H1 (cell line): ENCODE data around the gene HHIPL2. TPM values are rescaled to one million over a fixed set of nuclear protein-coding genes. Genes with fewer than 3 reads are reported as not detected.

Experiments used
- CTCF ChIA-PET: fragments of 300-600 bp; sonication (Branson Sonifier 250); formaldehyde crosslinking; loops from one replicate; lab custom pipeline; 2021; ENCODE audit not compliant: partially characterized antibody; lab: Charles Lee
- POLR2A ChIA-PET: fragments of 300-600 bp; sonication (Branson Sonifier 250); formaldehyde crosslinking; loops from one replicate; lab custom pipeline; 2021; ENCODE audit warnings: inconsistent platforms; ENCODE audit not compliant: partially characterized antibody; lab: Charles Lee
- DNase-seq, 2 experiments: peaks; one replicate each; pipeline versions ENCODE4 v3.0.0 to v3.0.0-alpha.2; 2010 to 2022; ENCODE audit warnings: low spot score in 2 of 2, low read depth in 1 of 2, mixed read lengths in 1 of 2
- FAIRE-seq: peaks from 2 replicates; lab custom pipeline; 2011; peaks lifted over from hg19 to GRCh38; lab: Jason Lieb, UNC
- H2AFZ ChIP-seq: 2 replicates; pipeline ENCODE4 v1.8.1; 2012; ENCODE audit warnings: low read length, inconsistent platforms
- H2AK5ac ChIP-seq: 2 replicates; pipeline ENCODE4 v1.6.1; 2013; ENCODE audit warnings: low read depth, low read length
- H2BK120ac ChIP-seq: replicated peaks from 2 replicates; pipeline ENCODE3; 2013; ENCODE audit warnings: low read depth, low read length, inconsistent platforms
- H2BK12ac ChIP-seq: 2 replicates; pipeline ENCODE4 v1.6.1; 2013; ENCODE audit warnings: low read depth, low read length
- H2BK15ac ChIP-seq: 2 replicates; pipeline ENCODE4 v1.6.1; 2013; ENCODE audit warnings: low read length
- H2BK20ac ChIP-seq: 2 replicates; pipeline ENCODE4 v1.6.1; 2013; ENCODE audit warnings: low read length
- H2BK5ac ChIP-seq: 2 replicates; pipeline ENCODE4 v1.6.1; 2013; ENCODE audit warnings: low read depth, low read length
- H3K14ac ChIP-seq: 2 replicates; pipeline ENCODE4 v1.6.1; 2013; ENCODE audit warnings: inconsistent platforms; ENCODE audit not compliant: insufficient read length
- H3K18ac ChIP-seq: 2 replicates; pipeline ENCODE4 v1.6.1; 2013; ENCODE audit warnings: low read length; ENCODE audit errors: extremely low read depth
- H3K23ac ChIP-seq: 2 replicates; pipeline ENCODE4 v1.6.1; 2013; ENCODE audit warnings: inconsistent platforms; ENCODE audit not compliant: insufficient read length
- H3K23me2 ChIP-seq: 2 replicates; pipeline ENCODE4 v1.6.1; 2013; ENCODE audit warnings: low read depth, low read length
- H3K27ac ChIP-seq: 2 replicates; pipeline ENCODE4 v1.6.1; 2011; ENCODE audit warnings: low read depth, low read length, inconsistent platforms
- H3K27me3 ChIP-seq, 4 experiments: replicated peaks in 1 of 4; 1 replicate in 1 of 4; 2 replicates in 3 of 4; pipeline versions ENCODE4 v1.6.1 to v1.8.1; 2011 to 2013; ENCODE audit warnings: low read length in 3 of 4, mild to moderate bottlenecking in 3 of 4, inconsistent platforms in 2 of 4, mixed read lengths in 2 of 4, moderate library complexity in 1 of 4; ENCODE audit not compliant: control insufficient read depth in 3 of 4, insufficient read depth in 3 of 4; ENCODE audit errors: extremely low read depth in 1 of 4
- H3K36me3 ChIP-seq, 4 experiments: 2 replicates each; pipeline versions ENCODE4 v1.6.1 to v1.8.1; 2011 to 2013; ENCODE audit warnings: mild to moderate bottlenecking in 4 of 4, low read length in 3 of 4, moderate library complexity in 2 of 4, control low read depth in 1 of 4, inconsistent platforms in 1 of 4; ENCODE audit not compliant: insufficient read depth in 4 of 4, control insufficient read depth in 2 of 4
- H3K4ac ChIP-seq: replicated peaks from 2 replicates; pipeline ENCODE3; 2013; ENCODE audit warnings: low read length, low read depth, mixed read lengths, inconsistent platforms; ENCODE audit not compliant: insufficient read length
- H3K4me1 ChIP-seq, 4 experiments: replicated peaks in 1 of 4; 1 replicate in 1 of 4; 2 replicates in 3 of 4; pipeline versions ENCODE4 v1.6.1 to v1.8.1; 2011 to 2013; ENCODE audit warnings: low read length in 3 of 4, inconsistent platforms in 2 of 4, mixed read lengths in 1 of 4; ENCODE audit not compliant: insufficient read depth in 4 of 4, control insufficient read depth in 3 of 4
- H3K4me2 ChIP-seq, 2 experiments: 2 replicates each; pipeline versions ENCODE4 v1.6.1 to v1.8.1; 2011 to 2013; ENCODE audit warnings: low read depth in 2 of 2, low read length in 2 of 2, control low read depth in 1 of 2, inconsistent platforms in 1 of 2, mild to moderate bottlenecking in 1 of 2; ENCODE audit not compliant: insufficient read depth in 1 of 2
- H3K4me3 ChIP-seq, 4 experiments: fragments of 200-600, 300-600 bp in 1 of 4; sonication (generic), shearing (Covaris generic), sonication (Bioruptor Twin) in 1 of 4; 2 replicates each; pipeline versions ENCODE4 v1.5.1 to v1.8.1; 2011 to 2016; ENCODE audit warnings: low read length in 4 of 4, low read depth in 3 of 4, control low read depth in 2 of 4, inconsistent platforms in 2 of 4, mild to moderate bottlenecking in 2 of 4, mixed read lengths in 1 of 4, moderate library complexity in 1 of 4; ENCODE audit not compliant: insufficient read depth in 2 of 4; ENCODE audit errors: extremely low read depth in 1 of 4
- H3K56ac ChIP-seq: replicated peaks from 2 replicates; pipeline ENCODE3; 2013; ENCODE audit warnings: low read depth, mild to moderate bottlenecking, mixed read lengths, low read length, inconsistent platforms; ENCODE audit not compliant: insufficient read length
- H3K79me1 ChIP-seq: 2 replicates; pipeline ENCODE4 v1.6.1; 2013; ENCODE audit warnings: low read depth, low read length, control low read depth
- H3K79me2 ChIP-seq, 2 experiments: 2 replicates each; pipeline versions ENCODE4 v1.6.1 to v1.8.1; 2012 to 2013; ENCODE audit warnings: low read length in 2 of 2, mild to moderate bottlenecking in 2 of 2, inconsistent platforms in 1 of 2; ENCODE audit not compliant: insufficient read depth in 2 of 2, control insufficient read depth in 1 of 2
- H3K9ac ChIP-seq, 4 experiments: replicated peaks in 1 of 4; 1 replicate in 1 of 4; 2 replicates in 3 of 4; pipeline versions ENCODE4 v1.6.1 to v1.8.1; 2011 to 2013; ENCODE audit warnings: low read depth in 3 of 4, low read length in 3 of 4, control low read depth in 2 of 4, mild to moderate bottlenecking in 2 of 4, moderate library complexity in 2 of 4, inconsistent platforms in 1 of 4; ENCODE audit errors: extremely low read depth in 1 of 4
- H3K9me3 ChIP-seq, 2 experiments: 2 replicates each; pipeline versions ENCODE4 v1.6.1 to v1.8.1; 2012 to 2013; ENCODE audit warnings: mild to moderate bottlenecking in 2 of 2, moderate library complexity in 2 of 2, control low read depth in 1 of 2, inconsistent platforms in 1 of 2, low read depth in 1 of 2, low read length in 1 of 2, mixed read lengths in 1 of 2; ENCODE audit not compliant: insufficient read depth in 2 of 2
- H4K20me1 ChIP-seq, 2 experiments: replicated peaks in 1 of 2; 2 replicates each; pipeline versions ENCODE3 to v1.8.1; 2011 to 2013; ENCODE audit warnings: inconsistent platforms in 2 of 2, low read length in 2 of 2, mild to moderate bottlenecking in 1 of 2; ENCODE audit not compliant: insufficient read depth in 2 of 2, control insufficient read depth in 1 of 2
- H4K5ac ChIP-seq: 2 replicates; pipeline ENCODE4 v1.6.1; 2013; ENCODE audit warnings: low read length, low read depth, mixed read lengths, inconsistent platforms; ENCODE audit not compliant: insufficient read length
- H4K8ac ChIP-seq: 2 replicates; pipeline ENCODE4 v1.8.0; 2013; ENCODE audit warnings: mild to moderate bottlenecking, moderate library complexity, low read length, inconsistent platforms; ENCODE audit not compliant: insufficient read depth; ENCODE audit errors: extremely low read depth
- H4K91ac ChIP-seq: replicated peaks from 2 replicates; pipeline ENCODE3; 2013; ENCODE audit warnings: low read length, mixed read lengths, inconsistent platforms; ENCODE audit not compliant: insufficient read length
- CBX8 ChIP-seq: fragments of 300-800, 300-1000 bp; sonication (generic); IDR thresholded peaks from 2 replicates; pipeline ENCODE4 v1.7.1; 2016; ENCODE audit warnings: low read depth, low read length, borderline replicate concordance
- CHD1 ChIP-seq: IDR thresholded peaks from 2 replicates; pipeline ENCODE4 v1.6.1; 2012; ENCODE audit warnings: low read depth, low read length, improper control_type of control experiment
- EP300 ChIP-seq, 2 experiments: IDR thresholded peaks; 1 replicate in 1 of 2; 2 replicates in 1 of 2; pipeline ENCODE4 v1.6.1; 2011 to 2012; ENCODE audit warnings: low read depth in 2 of 2, low read length in 2 of 2, mild to moderate bottlenecking in 2 of 2, borderline replicate concordance in 1 of 2, inconsistent platforms in 1 of 2, moderate library complexity in 1 of 2
- FOSL1 ChIP-seq: IDR thresholded peaks from 2 replicates; pipeline ENCODE4 v1.6.1; 2011; ENCODE audit warnings: mild to moderate bottlenecking, low read depth, low read length, moderate library complexity; ENCODE audit not compliant: insufficient read depth
- KDM5A ChIP-seq: fragments of 200-600 bp; IDR thresholded peaks from 2 replicates; pipeline ENCODE4 v1.7.1; 2012; ENCODE audit warnings: mild to moderate bottlenecking, low read length, inconsistent platforms, mixed read lengths
- MAFK ChIP-seq: IDR thresholded peaks from 2 replicates; pipeline ENCODE4 v1.6.1; 2012; ENCODE audit warnings: low read depth, mild to moderate bottlenecking, improper control_type of control experiment, low read length
- SAP30 ChIP-seq: fragments of 300-600 bp; sonication (generic); IDR thresholded peaks from 2 replicates; pipeline ENCODE4 v1.7.1; 2012; ENCODE audit warnings: low read length, moderate library complexity, mild to moderate bottlenecking, inconsistent platforms; ENCODE audit not compliant: insufficient read depth, insufficient replicate concordance
- SP1 ChIP-seq: IDR thresholded peaks from 2 replicates; pipeline ENCODE4 v1.6.1; 2011; ENCODE audit warnings: low read depth, low read length
- SP4 ChIP-seq: IDR thresholded peaks from 2 replicates; pipeline ENCODE4 v1.6.1; 2012; ENCODE audit warnings: low read length, inconsistent platforms
- TCF12 ChIP-seq: IDR thresholded peaks from 2 replicates; pipeline ENCODE4 v1.6.1; 2011; ENCODE audit warnings: low read depth, mild to moderate bottlenecking, low read length
- WGBS, 2 experiments: shearing (Covaris generic) in 1 of 2; methylation state at CpG; one replicate each; pipeline versions ENCODE4 v1.1.6 to v1.1.7; 2013 to 2015; ENCODE audit warnings: low lambda C conversion rate in 2 of 2, mixed read lengths in 2 of 2, inconsistent platforms in 1 of 2, low coverage in 1 of 2, missing lambda C conversion rate in 1 of 2; ENCODE audit not compliant: insufficient replicate concordance in 2 of 2, insufficient coverage in 1 of 2, insufficient read length in 1 of 2; ENCODE audit errors: extremely low coverage in 1 of 2, missing lambda C conversion rate in 1 of 2; 5-methylcytosine and 5-hydroxymethylcytosine counted together
- polyA plus RNA-seq, 7 experiments: library from polyadenylated mRNA; depleted of rRNA in 3 of 7; stranded (reverse) in 5 of 7; unstranded in 2 of 7; fragments of >200 nt in 5 of 7; fragments of 200-250 nt in 2 of 7; gene quantifications; 1 replicate in 5 of 7; 2 replicates in 1 of 7; 4 replicates in 1 of 7; pipeline versions ENCODE4 v1.2.1 to v1.2.3, GENCODE V29; 2011 to 2013; ENCODE audit warnings: missing spikeins in 2 of 7, mixed read lengths in 2 of 7
- total RNA-seq: library from RNA; stranded (reverse); fragmentation: NEBNext Ultra II Directional; extraction: Animal tissue kit (Norgen Biotek cat#: 25700); gene quantifications from 2 replicates; pipeline ENCODE4 v1.2.1, GENCODE V29; 2021
- TF ChIP-seq, protein P1 (sequence below): IDR thresholded peaks from 2 replicates; pipeline ENCODE4 v1.6.1; 2012; ENCODE audit warnings: inconsistent platforms
- TF ChIP-seq, protein P2 (sequence below): IDR thresholded peaks from 2 replicates; pipeline ENCODE4 v1.6.1; 2011; ENCODE audit warnings: low read depth, mild to moderate bottlenecking, low read length; ENCODE audit not compliant: insufficient read depth

The HHIPL2 gene
- total and polyA plus RNA-seq, 2 of the 8 experiments (the other 6 are each of a cell fraction or from before 2014, with no cell fraction given) = 0.08 TPM; not detected in 1

DNA sequence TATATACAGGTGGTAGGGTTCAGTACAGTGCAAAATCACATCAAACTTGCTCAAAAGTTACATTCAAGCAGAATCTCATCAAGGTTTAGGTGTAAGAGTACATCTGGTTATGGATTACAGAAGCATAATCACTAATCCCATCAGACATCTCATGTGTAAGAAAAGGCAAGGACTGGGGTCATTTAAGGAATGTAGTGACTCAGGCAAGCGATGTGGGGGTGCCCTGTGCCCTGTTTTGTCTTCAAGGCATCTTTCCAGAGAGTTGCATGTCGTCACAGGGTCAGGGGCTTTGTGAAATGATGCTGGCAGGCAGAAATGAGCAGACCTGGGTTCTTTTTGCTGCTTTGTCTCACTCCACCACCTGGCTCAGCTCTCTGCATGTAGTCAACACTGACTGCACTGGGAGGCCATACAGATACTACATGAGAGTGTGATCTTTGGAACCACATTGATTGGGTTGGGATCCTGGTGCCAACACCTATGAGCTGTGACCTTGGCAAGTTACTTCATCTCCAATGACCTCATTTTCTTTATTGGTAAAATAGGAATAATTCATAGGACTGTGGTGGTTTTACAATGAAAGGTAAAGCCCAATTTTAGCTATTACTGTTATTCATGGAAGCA lies 8.2 kb upstream of the HHIPL2 start:
- Histone ChIP-seq H4K8ac (no peak overlapping the region), H3K9me3 (no peaks in the 10 kb centered on the region), H2BK5ac (no peak overlapping the region), H3K4me1 (no peaks in the 10 kb centered on the region), H2AFZ (no peak overlapping the region), H3K36me3 (peaks cover 0 to 23% (median 12%) of the 10 kb centered on the region in 4 experiments; a peak in 6 of 8 replicates), H3K79me2 (no peaks in the 10 kb centered on the region), H2BK15ac (no peak overlapping the region), H4K20me1 (no peaks in the 10 kb centered on the region), H3K56ac (no peak overlapping the region), H3K23me2 (no peaks in the 10 kb centered on the region), H2BK20ac (no peak overlapping the region), H3K79me1 (no peaks in the 10 kb centered on the region), H3K9ac (no peak overlapping the region; a peak in 1 of 7 replicates), H3K23ac (no peak overlapping the region), H2BK120ac (no peak overlapping the region), H3K27ac (no peak overlapping the region), H4K91ac (no peak overlapping the region), H3K14ac (no peak overlapping the region), H3K27me3 (no peaks in the 10 kb centered on the region), H4K5ac (no peak overlapping the region), H3K4ac (no peak overlapping the region), H2BK12ac (no peak overlapping the region), H3K4me2 (no peak overlapping the region), H3K4me3 (no peak overlapping the region), H3K18ac (no peak overlapping the region), H2AK5ac (no peak overlapping the region)
- FAIRE-seq = no peak
- no peak for DNase-seq
- POLR2A ChIA-PET = no interaction called here
- WGBS, 2 experiments = 84% methylated on average over 2 of the region's 2 CpGs; no CpG with 5 or more reads in 1 of the 2 experiments
- CTCF ChIA-PET = interaction anchor here (1.5 to 1.6 kb wide), 2 partner anchors 10 to 15 kb away, joined by 4 to 5 read pairs; no protein-coding TSS in a partner anchor
- TF ChIP-seq, protein P1, sequence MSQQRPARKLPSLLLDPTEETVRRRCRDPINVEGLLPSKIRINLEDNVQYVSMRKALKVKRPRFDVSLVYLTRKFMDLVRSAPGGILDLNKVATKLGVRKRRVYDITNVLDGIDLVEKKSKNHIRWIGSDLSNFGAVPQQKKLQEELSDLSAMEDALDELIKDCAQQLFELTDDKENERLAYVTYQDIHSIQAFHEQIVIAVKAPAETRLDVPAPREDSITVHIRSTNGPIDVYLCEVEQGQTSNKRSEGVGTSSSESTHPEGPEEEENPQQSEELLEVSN = no peak
- no peak for TF ChIP-seq MAFK
- no peak for TF ChIP-seq EP300 (IDR thresholded peaks at IDR 0.05; ENCODE audit: borderline replicate concordance in 1 of 2, low read depth in 2 of 2, low read length in 2 of 2)
- TF ChIP-seq, protein P2, sequence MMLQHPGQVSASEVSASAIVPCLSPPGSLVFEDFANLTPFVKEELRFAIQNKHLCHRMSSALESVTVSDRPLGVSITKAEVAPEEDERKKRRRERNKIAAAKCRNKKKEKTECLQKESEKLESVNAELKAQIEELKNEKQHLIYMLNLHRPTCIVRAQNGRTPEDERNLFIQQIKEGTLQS = no peak
- TF ChIP-seq TCF12 = no peak
- no peak for TF ChIP-seq SAP30
- no peak for TF ChIP-seq CBX8
- TF ChIP-seq FOSL1 = no peak
- no peak for TF ChIP-seq SP4
- no peak for TF ChIP-seq SP1
- TF ChIP-seq KDM5A = no peak
- no peak for TF ChIP-seq CHD1
